Activated CD4-positive, alpha-beta T cell treated with anti-CD3 and anti-CD28 coated beads for 4 hours (primary cell): ENCODE results near the gene BAIAP3.
"Not testable (repeated sequence)": the region's sequence is repeated elsewhere in the genome, so short reads cannot be mapped to it uniquely, and the experiment has no call there.

Experiments used
- DNase-seq, 2 donors: peaks; one replicate each; pipeline ENCODE4 v3.0.0-alpha.2; 2020

Gene BAIAP3

GRCh38 chr16:1316033-1316405 lies 17.4 kb upstream of the BAIAP3 start:
- no peak for DNase-seq

DNA sequence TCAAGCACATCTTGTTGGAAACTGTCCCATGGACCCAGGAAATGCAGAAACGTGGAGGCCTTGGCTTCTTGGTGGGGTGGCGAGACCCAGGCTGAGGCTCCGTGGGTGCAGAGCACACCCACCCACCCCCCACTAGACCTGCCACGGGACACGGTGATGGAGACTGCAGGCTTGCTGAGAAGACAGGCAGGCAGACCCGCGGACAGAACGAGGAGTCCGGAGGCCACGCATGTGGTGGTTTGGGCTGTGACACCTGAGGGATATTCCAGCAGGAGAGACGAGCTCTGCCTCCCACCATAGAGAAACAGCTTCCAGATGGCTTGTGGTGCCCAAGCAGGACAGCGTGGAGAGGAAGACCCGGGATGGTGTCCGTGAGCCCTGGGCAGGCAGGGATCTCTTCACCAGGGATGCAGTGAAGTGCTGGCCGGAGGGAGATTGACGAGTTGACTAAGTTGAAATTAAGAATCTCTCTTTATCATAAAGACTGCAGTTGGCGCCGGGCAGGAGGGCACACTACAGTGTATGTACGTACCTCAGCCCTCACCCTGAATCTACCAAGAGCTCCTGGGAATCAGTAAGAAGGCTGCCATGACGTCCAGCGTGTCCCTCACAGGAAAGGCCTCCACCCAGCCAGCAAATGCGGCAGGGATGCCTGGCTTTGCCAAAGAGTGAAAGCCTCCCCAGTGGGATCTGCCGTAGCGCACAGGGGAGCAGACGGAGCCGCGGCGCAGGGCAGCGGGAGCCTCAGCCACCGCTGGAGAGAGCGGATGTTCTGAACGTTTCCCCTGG lies 15.8 kb upstream of the BAIAP3 start:
- no peak for DNase-seq

- no peak for DNase-seq
These were observed 15.2 kb upstream of the BAIAP3 start for GRCh38 chr16:1318268-1318545.

DNA sequence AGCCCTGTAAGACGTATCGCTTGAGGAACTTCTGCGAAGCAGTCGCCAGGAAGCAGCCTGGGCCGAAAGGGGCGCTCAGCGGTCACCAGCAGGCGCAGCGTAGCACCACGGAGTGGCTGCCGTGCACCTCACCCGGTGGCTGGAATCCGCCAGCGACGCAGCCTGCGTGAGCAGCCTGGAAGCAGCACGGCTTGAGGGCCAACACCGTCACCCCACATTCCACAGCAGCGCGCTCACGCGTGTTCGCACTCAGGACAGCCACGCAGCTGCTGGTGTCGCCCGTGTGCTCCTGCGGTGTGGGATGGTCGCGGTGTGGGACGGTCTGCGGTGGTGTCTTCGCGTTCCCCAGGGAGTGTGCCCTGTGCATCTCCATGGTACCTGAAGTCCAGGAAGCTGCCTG lies 14.4 kb upstream of the BAIAP3 start:
- DNase-seq: no peak

GRCh38 chr16:1320097-1320496 lies 13.3 kb upstream of the BAIAP3 start:
- no peak for DNase-seq

GRCh38 chr16:1320658-1321240 lies 12.7 kb upstream of the BAIAP3 start:
- DNase-seq: no peak

- no peak for DNase-seq
These were observed 11.0 kb upstream of the BAIAP3 start for GRCh38 chr16:1322407-1322806.

GRCh38 chr16:1323296-1324239 lies 9.9 kb upstream of the BAIAP3 start:
- no peak for DNase-seq

- no peak for DNase-seq
These were observed 9.1 kb upstream of the BAIAP3 start for GRCh38 chr16:1324286-1324826.

GRCh38 chr16:1325261-1325660 lies 8.2 kb upstream of the BAIAP3 start:
- no peak for DNase-seq

GRCh38 chr16:1325673-1326371 lies 7.6 kb upstream of the BAIAP3 start:
- no peak for DNase-seq

GRCh38 chr16:1326391-1326790 lies 7.1 kb upstream of the BAIAP3 start:
- DNase-seq: no peak

- DNase-seq: no peak
These were observed 6.4 kb upstream of the BAIAP3 start for GRCh38 chr16:1326946-1327618.

DNA sequence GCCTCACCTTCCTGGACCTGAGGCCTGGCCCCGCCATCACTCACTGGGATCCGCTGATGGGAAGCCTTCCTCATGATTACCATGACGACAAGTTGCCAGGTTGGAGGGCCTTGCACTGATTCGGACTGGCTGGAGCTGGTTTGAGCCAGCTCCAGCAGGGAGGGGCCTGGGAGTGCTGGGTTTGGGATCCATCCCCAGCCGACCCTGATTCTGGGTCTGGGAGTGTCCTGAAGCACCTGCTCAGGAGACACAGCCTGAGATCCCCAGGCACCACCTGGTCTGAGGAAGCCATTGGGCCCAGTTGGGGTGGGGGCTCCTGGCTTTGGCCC lies 5.9 kb upstream of the BAIAP3 start:
- DNase-seq: no peak

- not testable (repeated sequence) for DNase-seq
These were observed 5.3 kb upstream of the BAIAP3 start for GRCh38 chr16:1328136-1328535.

DNA sequence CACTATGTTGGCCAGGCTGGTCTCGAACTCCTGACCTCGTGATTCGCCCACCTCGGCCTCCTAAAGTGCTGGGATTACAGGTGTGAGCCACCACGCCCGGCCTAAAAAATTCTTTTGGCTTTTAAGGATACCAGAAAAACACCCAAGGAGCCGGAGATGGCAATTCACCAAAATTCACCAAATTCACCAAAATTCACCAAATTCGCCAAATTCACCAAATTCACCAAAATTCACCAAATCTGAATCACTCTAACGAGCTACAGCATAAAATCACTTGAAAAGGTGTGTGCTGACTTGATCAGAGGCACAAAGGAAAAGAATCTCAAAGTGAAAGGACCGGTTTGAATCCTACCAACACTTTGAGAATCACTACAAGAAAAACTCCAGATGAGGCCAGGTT lies 4.5 kb upstream of the BAIAP3 start:
- DNase-seq: not testable (repeated sequence)

DNA sequence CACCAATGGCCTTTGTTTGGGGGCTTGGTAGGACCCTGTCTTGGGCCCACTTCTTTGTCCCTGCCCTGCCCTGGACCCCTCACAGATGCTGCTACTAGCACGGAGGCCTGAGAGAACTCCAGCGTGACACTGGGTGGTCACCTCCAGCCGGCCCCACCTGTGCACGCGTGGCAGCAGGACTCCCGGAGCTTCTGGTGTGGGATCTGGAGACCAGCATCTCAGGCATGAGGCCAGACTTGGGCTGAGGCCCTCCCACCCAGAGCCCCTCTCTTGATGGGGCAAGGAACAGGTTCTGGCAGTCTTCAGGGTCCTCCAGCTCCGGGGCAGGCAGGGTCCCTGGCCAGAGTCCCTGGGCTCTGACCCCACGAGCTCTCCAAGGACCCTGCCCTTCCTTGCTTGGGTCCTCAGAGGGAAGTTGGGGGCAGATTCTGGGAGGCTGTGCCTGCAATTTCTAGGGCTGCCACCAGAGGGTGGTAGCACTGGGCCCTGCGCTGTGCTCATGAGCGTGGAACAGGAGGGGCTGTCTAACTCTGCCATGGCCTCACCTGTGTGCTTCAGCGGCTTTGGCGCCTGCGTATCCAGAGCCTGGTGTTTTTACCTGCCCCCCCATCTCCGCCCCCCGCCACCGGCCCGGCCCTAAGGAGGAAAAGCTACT lies 3.1 kb upstream of the BAIAP3 start:
- DNase-seq: no peak

GRCh38 chr16:1330931-1331711 lies 2.3 kb upstream of the BAIAP3 start:
- DNase-seq: no peak

DNA sequence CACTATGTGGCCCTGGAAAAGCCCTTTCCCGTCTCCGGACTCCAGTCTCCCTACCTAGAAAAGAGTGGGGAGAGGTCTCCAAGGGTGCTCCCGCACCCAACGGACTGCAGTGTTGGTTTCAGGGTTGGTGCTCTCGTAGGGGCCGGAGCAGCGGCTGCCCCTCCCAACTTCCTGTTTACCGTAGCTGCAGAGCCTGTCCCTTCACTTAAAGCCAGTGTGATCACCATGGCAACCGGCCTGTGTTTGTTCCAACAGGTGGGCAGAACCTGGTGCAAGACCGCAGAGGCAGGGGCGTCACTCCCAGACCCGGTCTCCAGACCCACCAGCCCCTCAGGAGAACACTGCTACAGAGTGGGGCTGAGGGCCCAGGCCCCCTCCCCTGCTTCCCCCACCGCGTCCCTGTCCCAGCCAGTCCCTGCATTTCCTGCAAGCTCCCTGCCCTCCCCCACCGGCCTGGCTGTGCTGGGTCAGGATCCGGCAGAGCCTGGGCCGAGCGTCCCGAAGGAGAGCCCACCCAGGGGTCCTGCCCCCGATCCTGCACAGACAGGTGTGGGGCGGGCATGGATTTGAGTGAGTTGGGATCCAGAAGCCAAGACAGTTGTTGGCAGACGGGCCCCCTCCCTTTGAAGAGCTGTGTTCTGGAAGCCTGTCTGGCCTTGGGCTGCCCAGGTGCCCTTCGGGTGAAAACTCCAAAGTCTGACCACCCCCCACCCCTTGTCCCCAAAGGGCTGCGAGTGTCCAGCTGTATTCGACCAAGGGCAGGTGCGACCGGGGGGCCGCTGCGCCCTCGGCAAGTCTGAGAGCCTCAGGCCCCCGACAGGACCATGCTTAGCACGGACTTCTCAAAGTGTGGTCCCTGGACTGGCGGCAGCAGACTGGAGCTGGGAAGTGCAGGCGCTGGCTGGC lies 1.5 kb upstream of the BAIAP3 start:
- DNase-seq: peak in 1 of 2 donors; percentile 44

DNA sequence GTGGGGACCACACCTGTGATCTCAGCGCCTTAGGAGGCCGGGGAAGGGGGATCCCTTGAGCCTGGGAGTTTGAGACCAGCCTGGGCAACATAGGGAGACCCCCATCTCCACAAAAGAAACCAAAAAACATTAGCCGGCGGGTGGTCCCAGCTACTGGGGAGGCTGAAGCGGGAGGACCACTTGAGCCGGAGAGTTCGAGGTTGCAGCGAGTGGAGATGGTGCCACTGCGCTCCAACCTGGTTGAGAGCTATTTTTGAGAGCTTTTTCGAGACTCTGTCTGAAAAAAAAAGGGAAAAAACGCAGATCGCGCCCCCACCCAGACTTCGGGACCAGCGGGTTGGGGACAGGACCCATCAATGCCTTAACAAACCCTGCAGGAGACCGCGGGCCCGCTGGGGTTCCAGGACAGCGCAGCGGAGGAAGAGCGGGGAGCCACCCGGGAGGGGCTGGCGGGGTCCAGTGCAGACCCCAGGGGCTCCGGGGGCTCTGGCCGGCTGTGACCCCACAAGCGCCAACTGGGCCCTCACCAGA lies 762 bp upstream of the BAIAP3 start:
- no peak for DNase-seq
